ENCODE data around the gene KIAA1549. TPM values are rescaled to one million over a fixed set of nuclear protein-coding genes. Genes with fewer than 3 reads are reported as not detected.

Gene KIAA1549
- total and polyA plus RNA-seq, 2 of the 4 experiments (the other 2 are of a cell fraction): 1.3 to 3.3 TPM

DNA sequence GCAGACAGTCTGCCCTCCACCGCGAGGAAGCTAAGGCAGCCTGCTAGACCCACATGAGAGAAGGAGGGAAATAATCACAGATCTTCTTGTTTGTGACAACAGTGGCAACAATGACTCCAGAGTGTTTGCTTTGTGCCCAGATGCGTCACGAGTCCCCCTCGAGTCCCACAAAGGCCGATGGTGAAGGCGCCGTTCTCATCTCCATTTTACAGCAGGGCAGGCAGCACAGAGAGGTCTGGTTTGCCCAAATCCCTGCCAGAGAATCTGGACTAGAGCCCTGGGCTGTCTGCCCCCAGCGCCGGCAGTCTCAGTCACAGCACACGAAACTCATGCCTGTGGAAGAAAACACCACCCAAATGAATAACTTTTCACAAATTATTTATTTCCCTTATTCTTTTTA, 38.1 kb downstream of the KIAA1549 start:
- Histone ChIP-seq H3K4ac (ENCODE audit: low read depth, low read length) (no peak overlapping the region), H4K91ac (ENCODE audit: insufficient read depth, low read depth, low read length) (no peak overlapping the region), H3K27me3 (ENCODE audit: control insufficient read depth, insufficient read depth, low read length) (no peaks in the 10 kb centered on the region), H2AFZ (replicated peaks; ENCODE audit: low read length, poor library complexity) (no peak overlapping the region), H3K56ac (ENCODE audit: extremely low read depth, insufficient read depth, low read length) (no peak overlapping the region), H3K4me1 (ENCODE audit: control insufficient read depth, insufficient read depth, low read length) (no peaks in the 10 kb centered on the region), H3K4me3 (ENCODE audit: insufficient read depth, low read depth, low read length) (no peak overlapping the region), H3K27ac (ENCODE audit: insufficient read depth, low read length) (no peak overlapping the region), H3K9me1 (ENCODE audit: insufficient read depth, low read length) (no peaks in the 10 kb centered on the region), H2AK9ac (replicated peaks; ENCODE audit: low read depth, low read length, poor library complexity) (no peak overlapping the region), H3K9me3 (ENCODE audit: control insufficient read depth, insufficient read depth, low read length) (no peaks in the 10 kb centered on the region), H3K18ac (ENCODE audit: low read depth, low read length) (no peak overlapping the region), H2AK5ac (ENCODE audit: low read depth, low read length) (no peak overlapping the region), H2BK5ac (ENCODE audit: low read depth, low read length, poor library complexity, severe bottlenecking) (no peak overlapping the region), H2BK15ac (ENCODE audit: low read depth, low read length) (no peak overlapping the region), H3K9ac (ENCODE audit: low read depth, low read length) (no peak overlapping the region), H3K79me1 (ENCODE audit: low read depth in 1 of 2, low read length in 2 of 2) (peaks cover 0 to 4% of the 10 kb centered on the region in 2 experiments; a peak in 1 of 4 replicates), H2BK120ac (ENCODE audit: low read depth, low read length) (no peak overlapping the region), H3K14ac (replicated peaks; ENCODE audit: low read depth, low read length) (no peak overlapping the region), H4K20me1 (ENCODE audit: insufficient read depth, low read length) (no peaks in the 10 kb centered on the region), H3K4me2 (ENCODE audit: low read depth, low read length) (no peak overlapping the region), H3K36me3 (ENCODE audit: control insufficient read depth, insufficient read depth, low read length) (no peaks in the 10 kb centered on the region), H3K23ac (ENCODE audit: low read depth, low read length) (no peak overlapping the region), H4K5ac (ENCODE audit: low read depth, low read length) (no peak overlapping the region), H4K8ac (ENCODE audit: low read depth in 2 of 2, low read length in 2 of 2) (no peak overlapping the region), H2BK20ac (ENCODE audit: low read depth, low read length) (no peak overlapping the region)
- ChIA-PET CTCF (interaction anchor here (0.6 to 0.7 kb wide), 2 partner anchors 9 to 1102 kb away, joined by 5 read pairs; no protein-coding TSS in a partner anchor), POLR2A (ENCODE audit: unreplicated experiment) (no interaction called here)
- intact Hi-C loops (cut with micrococcal nuclease) (no loop called here), dilution Hi-C loops (cut with HindIII; ENCODE audit: low sequenced_read_pairs, unreplicated experiment) (no loop called here), in situ Hi-C loops (cut with MboI; ENCODE audit: low sequenced_read_pairs) (no loop called here)
- ATAC-seq (ENCODE audit: low read depth) (no peak), DNase-seq (no peak)
- TF ChIP-seq CHD1 (IDR thresholded peaks at IDR 0.05; ENCODE audit: low read depth, low read length): no peak
- no peak for TF ChIP-seq RCOR1 (IDR thresholded peaks at IDR 0.05; ENCODE audit: insufficient replicate concordance, low read length)
- TF ChIP-seq FOS (IDR thresholded peaks at IDR 0.05; ENCODE audit: low read depth, low read length): no peak
- no peak for TF ChIP-seq POLR2A (IDR thresholded peaks at IDR 0.05; ENCODE audit: low read depth, low read length)
- TF ChIP-seq, protein P1, sequence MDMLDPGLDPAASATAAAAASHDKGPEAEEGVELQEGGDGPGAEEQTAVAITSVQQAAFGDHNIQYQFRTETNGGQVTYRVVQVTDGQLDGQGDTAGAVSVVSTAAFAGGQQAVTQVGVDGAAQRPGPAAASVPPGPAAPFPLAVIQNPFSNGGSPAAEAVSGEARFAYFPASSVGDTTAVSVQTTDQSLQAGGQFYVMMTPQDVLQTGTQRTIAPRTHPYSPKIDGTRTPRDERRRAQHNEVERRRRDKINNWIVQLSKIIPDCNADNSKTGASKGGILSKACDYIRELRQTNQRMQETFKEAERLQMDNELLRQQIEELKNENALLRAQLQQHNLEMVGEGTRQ (IDR thresholded peaks at IDR 0.05; ENCODE audit: low read depth, low read length): no peak
- no peak for TF ChIP-seq ELK1 (IDR thresholded peaks at IDR 0.05; ENCODE audit: borderline replicate concordance, low read depth, low read length)
- BruUV-seq (replicated peaks): no TSS peak
- 83% methylated on average over 8 of the region's 11 CpGs; no CpG with 5 or more reads in 1 of the 2 experiments for WGBS, 2 experiments (ENCODE audit: extremely low coverage in 2 of 2, insufficient read length in 1 of 2)
